Measurements from ENCODE around the gene SLC28A1.

The SLC28A1 gene

GRCh38 chr15:84846269-84846668 lies 38.2 kb upstream of the SLC28A1 start:
- Histone ChIP-seq H3K27ac (ENCODE audit: low read depth, low read length) (no peak overlapping the region), H3K9me3 (ENCODE audit: control insufficient read depth, insufficient read depth, low read depth, low read length) (peaks cover 2% of the 10 kb centered on the region; the same call in 1 of the 2 replicates), H3K36me3 (ENCODE audit: control insufficient read depth, insufficient read depth, low read length) (no peaks in the 10 kb centered on the region; the same call in 1 of the 2 replicates)

GRCh38 chr15:84847382-84847781 lies 37.1 kb upstream of the SLC28A1 start:
- no peak overlapping the region for H3K9ac ChIP-seq (ENCODE audit: low read length)
- H3K36me3 ChIP-seq (ENCODE audit: control insufficient read depth, insufficient read depth, low read length), result no peaks in the 10 kb centered on the region
- no peaks in the 10 kb centered on the region for H3K27me3 ChIP-seq (ENCODE audit: control insufficient read depth, insufficient read depth, low read length)
- H3K4me1 ChIP-seq (ENCODE audit: control insufficient read depth, insufficient read depth, low read length), result no peaks in the 10 kb centered on the region
- no peak overlapping the region for H3K4me3 ChIP-seq (ENCODE audit: low read depth, low read length)
- peaks cover 2% of the 10 kb centered on the region; the same call in 1 of the 2 replicates for H3K9me3 ChIP-seq (ENCODE audit: control insufficient read depth, insufficient read depth, low read depth, low read length)
- H3K27ac ChIP-seq (ENCODE audit: low read depth, low read length), result no peak overlapping the region

More at GRCh38 chr15:84846269-84846668, 38.2 kb upstream of the SLC28A1 start:
- Histone ChIP-seq H3K27me3 (ENCODE audit: control insufficient read depth, insufficient read depth, low read length) (no peaks in the 10 kb centered on the region), H3K4me3 (ENCODE audit: low read depth, low read length) (no peak overlapping the region), H3K9ac (ENCODE audit: low read length) (no peak overlapping the region), H3K4me1 (ENCODE audit: control insufficient read depth, insufficient read depth, low read length) (no peaks in the 10 kb centered on the region)

- no peaks in the 10 kb centered on the region; the same call in 1 of the 2 replicates for H3K9me3 ChIP-seq (ENCODE audit: control insufficient read depth, insufficient read depth, low read depth, low read length)
- H3K4me3 ChIP-seq (ENCODE audit: low read depth, low read length), result no peak overlapping the region
- H3K9ac ChIP-seq (ENCODE audit: low read length), result no peak overlapping the region
- H3K27ac ChIP-seq (ENCODE audit: low read depth, low read length), result no peak overlapping the region
- H3K27me3 ChIP-seq (ENCODE audit: control insufficient read depth, insufficient read depth, low read length), result no peaks in the 10 kb centered on the region
- H3K4me1 ChIP-seq (ENCODE audit: control insufficient read depth, insufficient read depth, low read length), result no peaks in the 10 kb centered on the region
- peaks cover 13% of the 10 kb centered on the region for H3K36me3 ChIP-seq (ENCODE audit: control insufficient read depth, insufficient read depth, low read length)
Observed at GRCh38 chr15:84852212-84852611, 32.2 kb upstream of the SLC28A1 start.

- Histone ChIP-seq H3K27ac (ENCODE audit: low read depth, low read length) (no peak overlapping the region), H3K36me3 (ENCODE audit: control insufficient read depth, insufficient read depth, low read length) (peaks cover 34% of the 10 kb centered on the region), H3K9me3 (ENCODE audit: control insufficient read depth, insufficient read depth, low read depth, low read length) (no peaks in the 10 kb centered on the region), H3K27me3 (ENCODE audit: control insufficient read depth, insufficient read depth, low read length) (no peaks in the 10 kb centered on the region), H3K9ac (ENCODE audit: low read length) (no peak overlapping the region), H3K4me1 (ENCODE audit: control insufficient read depth, insufficient read depth, low read length) (no peaks in the 10 kb centered on the region), H3K4me3 (ENCODE audit: low read depth, low read length) (no peak overlapping the region)
Observed at GRCh38 chr15:84855136-84855535, 29.3 kb upstream of the SLC28A1 start.

- Histone ChIP-seq H3K9me3 (ENCODE audit: control insufficient read depth, insufficient read depth, low read depth, low read length) (no peaks in the 10 kb centered on the region), H3K27me3 (ENCODE audit: control insufficient read depth, insufficient read depth, low read length) (no peaks in the 10 kb centered on the region), H3K4me3 (ENCODE audit: low read depth, low read length) (no peak overlapping the region), H3K27ac (ENCODE audit: low read depth, low read length) (no peak overlapping the region), H3K4me1 (ENCODE audit: control insufficient read depth, insufficient read depth, low read length) (no peaks in the 10 kb centered on the region), H3K36me3 (ENCODE audit: control insufficient read depth, insufficient read depth, low read length) (peaks cover 34% of the 10 kb centered on the region), H3K9ac (ENCODE audit: low read length) (no peak overlapping the region)
Observed at GRCh38 chr15:84855765-84856164, 28.7 kb upstream of the SLC28A1 start.

GRCh38 chr15:84856731-84857417 lies 27.6 kb upstream of the SLC28A1 start:
- Histone ChIP-seq H3K4me1 (ENCODE audit: control insufficient read depth, insufficient read depth, low read length) (no peaks in the 10 kb centered on the region), H3K36me3 (ENCODE audit: control insufficient read depth, insufficient read depth, low read length) (peaks cover 34% of the 10 kb centered on the region), H3K27me3 (ENCODE audit: control insufficient read depth, insufficient read depth, low read length) (no peaks in the 10 kb centered on the region), H3K9me3 (ENCODE audit: control insufficient read depth, insufficient read depth, low read depth, low read length) (no peaks in the 10 kb centered on the region), H3K27ac (ENCODE audit: low read depth, low read length) (no peak overlapping the region), H3K4me3 (ENCODE audit: low read depth, low read length) (no peak overlapping the region), H3K9ac (ENCODE audit: low read length) (no peak overlapping the region)

- H3K36me3 ChIP-seq (ENCODE audit: control insufficient read depth, insufficient read depth, low read length), result peaks cover 34% of the 10 kb centered on the region
- H3K9ac ChIP-seq (ENCODE audit: low read length), result no peak overlapping the region
- H3K4me3 ChIP-seq (ENCODE audit: low read depth, low read length), result no peak overlapping the region
- no peaks in the 10 kb centered on the region for H3K9me3 ChIP-seq (ENCODE audit: control insufficient read depth, insufficient read depth, low read depth, low read length)
- H3K27me3 ChIP-seq (ENCODE audit: control insufficient read depth, insufficient read depth, low read length), result no peaks in the 10 kb centered on the region
- H3K4me1 ChIP-seq (ENCODE audit: control insufficient read depth, insufficient read depth, low read length), result no peaks in the 10 kb centered on the region
- no peak overlapping the region for H3K27ac ChIP-seq (ENCODE audit: low read depth, low read length)
Observed at GRCh38 chr15:84857418-84858004, 27.0 kb upstream of the SLC28A1 start.

GRCh38 chr15:84858231-84858630 lies 26.2 kb upstream of the SLC28A1 start:
- Histone ChIP-seq H3K9me3 (ENCODE audit: control insufficient read depth, insufficient read depth, low read depth, low read length) (no peaks in the 10 kb centered on the region), H3K36me3 (ENCODE audit: control insufficient read depth, insufficient read depth, low read length) (peaks cover 35% of the 10 kb centered on the region), H3K27me3 (ENCODE audit: control insufficient read depth, insufficient read depth, low read length) (no peaks in the 10 kb centered on the region), H3K4me3 (ENCODE audit: low read depth, low read length) (no peak overlapping the region), H3K4me1 (ENCODE audit: control insufficient read depth, insufficient read depth, low read length) (no peaks in the 10 kb centered on the region), H3K27ac (ENCODE audit: low read depth, low read length) (no peak overlapping the region), H3K9ac (ENCODE audit: low read length) (no peak overlapping the region)

GRCh38 chr15:84859144-84859543 lies 25.3 kb upstream of the SLC28A1 start:
- H3K27me3 ChIP-seq (ENCODE audit: control insufficient read depth, insufficient read depth, low read length), result no peaks in the 10 kb centered on the region
- peaks cover 43% of the 10 kb centered on the region for H3K36me3 ChIP-seq (ENCODE audit: control insufficient read depth, insufficient read depth, low read length)
- H3K4me1 ChIP-seq (ENCODE audit: control insufficient read depth, insufficient read depth, low read length), result no peaks in the 10 kb centered on the region
- H3K9ac ChIP-seq (ENCODE audit: low read length), result no peak overlapping the region
- H3K9me3 ChIP-seq (ENCODE audit: control insufficient read depth, insufficient read depth, low read depth, low read length), result no peaks in the 10 kb centered on the region
- H3K4me3 ChIP-seq (ENCODE audit: low read depth, low read length), result no peak overlapping the region
- H3K27ac ChIP-seq (ENCODE audit: low read depth, low read length), result no peak overlapping the region

- Histone ChIP-seq H3K4me1 (ENCODE audit: control insufficient read depth, insufficient read depth, low read length) (no peaks in the 10 kb centered on the region), H3K9me3 (ENCODE audit: control insufficient read depth, insufficient read depth, low read depth, low read length) (no peaks in the 10 kb centered on the region), H3K36me3 (ENCODE audit: control insufficient read depth, insufficient read depth, low read length) (peaks cover 43% of the 10 kb centered on the region), H3K4me3 (ENCODE audit: low read depth, low read length) (no peak overlapping the region), H3K9ac (ENCODE audit: low read length) (no peak overlapping the region), H3K27me3 (ENCODE audit: control insufficient read depth, insufficient read depth, low read length) (no peaks in the 10 kb centered on the region), H3K27ac (ENCODE audit: low read depth, low read length) (no peak overlapping the region)
Observed at GRCh38 chr15:84859651-84860050, 24.8 kb upstream of the SLC28A1 start.

GRCh38 chr15:84861781-84862180 lies 22.7 kb upstream of the SLC28A1 start:
- no peak overlapping the region for H3K9ac ChIP-seq (ENCODE audit: low read length)
- H3K9me3 ChIP-seq (ENCODE audit: control insufficient read depth, insufficient read depth, low read depth, low read length), result no peaks in the 10 kb centered on the region
- H3K36me3 ChIP-seq (ENCODE audit: control insufficient read depth, insufficient read depth, low read length), result peaks cover 35% of the 10 kb centered on the region
- H3K4me1 ChIP-seq (ENCODE audit: control insufficient read depth, insufficient read depth, low read length), result no peaks in the 10 kb centered on the region
- H3K4me3 ChIP-seq (ENCODE audit: low read depth, low read length), result no peak overlapping the region
- no peaks in the 10 kb centered on the region for H3K27me3 ChIP-seq (ENCODE audit: control insufficient read depth, insufficient read depth, low read length)
- no peak overlapping the region for H3K27ac ChIP-seq (ENCODE audit: low read depth, low read length)
